Measurements from ENCODE around the gene CPNE4.

CPNE4 gene

GRCh38 chr3:131796558-131797198, 238.1 kb downstream of the CPNE4 start:
- DNase-seq (ENCODE audit: low read depth): no peak

DNA sequence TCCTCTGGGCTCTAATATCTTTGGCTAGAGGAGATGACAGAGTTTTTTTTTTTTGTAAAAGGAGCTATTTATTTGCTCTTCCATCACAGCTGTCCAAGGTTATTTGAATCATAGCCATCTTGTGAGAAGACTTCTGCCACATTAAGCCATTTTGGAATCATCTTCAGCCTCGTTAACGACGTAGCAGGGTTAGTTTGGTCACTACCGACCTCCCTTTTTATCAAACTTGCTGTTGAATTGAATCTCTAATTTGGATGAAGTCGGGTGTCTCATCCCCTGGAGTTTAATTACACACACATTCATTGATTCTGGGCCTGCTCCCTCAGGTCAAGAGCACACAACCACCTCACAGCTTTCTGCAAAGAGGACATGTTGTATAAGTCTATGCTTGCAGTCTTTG, 238.7 kb downstream of the CPNE4 start:
- DNase-seq (ENCODE audit: low read depth): no peak

DNA sequence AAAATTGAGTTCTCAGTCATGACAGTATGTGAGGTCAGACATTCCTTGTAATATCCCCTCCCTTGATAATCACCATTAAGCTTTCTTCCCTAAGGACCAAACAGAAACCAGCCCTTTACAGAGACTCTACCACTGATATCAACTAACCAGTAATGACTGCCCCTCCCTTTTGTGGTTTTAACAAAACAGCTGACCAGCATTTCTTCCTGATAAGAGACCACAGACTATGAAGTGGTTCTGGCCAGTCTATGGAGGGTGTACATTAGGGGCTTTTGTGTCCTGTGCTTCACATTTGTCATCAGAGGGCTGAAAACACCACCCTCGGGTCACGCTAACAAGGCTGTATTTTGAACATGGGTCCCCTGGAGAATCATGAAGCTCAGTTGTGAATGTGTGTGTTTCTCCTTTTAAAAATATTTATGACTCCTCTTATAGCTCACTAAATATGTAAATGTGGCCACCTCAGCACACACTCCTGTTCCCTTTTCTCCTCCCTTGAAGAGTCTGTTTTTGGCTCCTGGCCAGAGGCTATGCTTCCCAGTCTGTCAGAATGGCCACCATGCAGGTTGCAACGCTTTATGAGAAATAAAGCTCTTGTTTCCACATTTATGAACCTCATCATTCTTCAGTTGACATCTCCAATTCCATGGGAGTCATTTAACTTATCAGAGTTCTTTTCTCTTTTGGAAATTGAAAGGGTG, 239.3 kb downstream of the CPNE4 start:
- DNase-seq (ENCODE audit: low read depth): no peak

DNA sequence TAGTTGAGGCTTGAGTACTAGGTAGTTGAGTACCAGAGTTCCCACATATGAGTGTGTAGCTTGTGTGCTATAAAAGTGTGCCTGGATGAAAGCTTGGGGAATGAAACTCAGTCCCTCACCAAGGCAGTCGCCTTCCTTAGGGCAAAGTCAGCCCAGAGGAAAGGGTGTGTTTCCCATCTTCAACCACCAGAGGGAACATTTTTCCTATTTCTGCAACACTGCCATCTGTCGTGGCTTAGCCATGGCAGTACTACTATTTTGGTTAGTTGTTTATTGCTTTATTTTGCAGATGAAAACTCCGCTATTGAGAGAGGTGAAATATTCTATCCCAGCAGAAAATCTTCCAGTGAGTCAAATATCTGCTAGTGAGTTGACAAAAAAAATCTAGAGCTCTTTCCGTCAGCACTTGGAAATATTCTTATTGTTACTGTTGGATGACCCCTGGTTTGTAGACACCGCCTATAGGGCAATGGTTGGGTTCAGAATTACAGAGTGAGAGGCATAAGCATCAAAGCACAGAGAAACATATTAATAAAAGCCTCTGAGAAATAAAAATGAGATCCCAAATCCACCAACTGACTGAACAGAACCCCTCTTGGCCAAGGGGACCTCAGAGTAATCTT, 239.9 kb downstream of the CPNE4 start:
- no peak for DNase-seq (ENCODE audit: low read depth)

- no peak for DNase-seq (ENCODE audit: low read depth)
These were observed 240.9 kb downstream of the CPNE4 start for GRCh38 chr3:131793870-131794269.

- DNase-seq (ENCODE audit: low read depth): no peak
These were observed 245.6 kb downstream of the CPNE4 start for GRCh38 chr3:131789188-131789587.

GRCh38 chr3:131786386-131786785, 248.4 kb downstream of the CPNE4 start:
- no peak for DNase-seq (ENCODE audit: low read depth)

DNA sequence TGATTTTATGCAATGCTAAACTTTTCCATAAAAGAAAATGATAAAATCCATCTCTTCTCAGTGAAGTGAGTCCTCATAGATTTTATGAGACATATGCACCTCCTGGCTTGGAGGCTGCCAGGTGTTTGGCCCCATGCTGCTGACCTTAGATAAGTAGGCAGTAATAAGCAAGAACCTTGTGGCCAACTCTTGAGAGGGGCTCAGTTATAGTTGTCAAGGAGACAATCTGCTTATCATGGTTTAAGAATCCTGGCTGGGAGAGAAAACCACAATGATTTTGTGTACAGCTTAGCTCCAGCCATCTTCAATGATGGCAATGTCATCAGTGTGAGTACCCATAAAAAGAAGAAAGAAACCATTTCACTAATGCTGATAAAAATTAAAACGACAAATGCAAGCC, 252.1 kb downstream of the CPNE4 start:
- no peak for DNase-seq (ENCODE audit: low read depth)

- DNase-seq (ENCODE audit: low read depth): no peak
These were observed 256.3 kb downstream of the CPNE4 start for GRCh38 chr3:131778526-131778925.

DNA sequence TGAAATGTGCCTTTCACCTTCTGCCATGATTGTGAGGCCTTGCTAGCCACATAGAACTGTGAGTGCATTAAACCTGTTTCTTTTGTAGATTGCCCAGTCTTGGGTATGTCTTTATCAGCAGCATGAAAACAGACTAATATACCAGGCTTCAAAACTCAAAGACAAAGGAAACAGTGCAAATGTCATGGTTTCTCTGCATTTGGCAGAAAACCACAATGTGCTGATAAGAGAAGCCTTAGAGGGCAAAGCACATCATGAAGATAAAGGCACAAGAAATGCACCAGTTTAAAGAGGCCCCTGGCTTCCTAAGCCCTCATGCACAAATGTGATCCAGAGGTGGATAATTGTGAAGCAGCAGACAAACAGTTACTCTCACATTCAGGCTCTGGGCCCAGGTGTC, 259.2 kb downstream of the CPNE4 start:
- DNase-seq (ENCODE audit: low read depth): no peak

GRCh38 chr3:131772269-131773026, 262.4 kb downstream of the CPNE4 start:
- DNase-seq (ENCODE audit: low read depth): no peak

GRCh38 chr3:131762981-131763564, 271.7 kb downstream of the CPNE4 start:
- no peak for DNase-seq (ENCODE audit: low read depth)

DNA sequence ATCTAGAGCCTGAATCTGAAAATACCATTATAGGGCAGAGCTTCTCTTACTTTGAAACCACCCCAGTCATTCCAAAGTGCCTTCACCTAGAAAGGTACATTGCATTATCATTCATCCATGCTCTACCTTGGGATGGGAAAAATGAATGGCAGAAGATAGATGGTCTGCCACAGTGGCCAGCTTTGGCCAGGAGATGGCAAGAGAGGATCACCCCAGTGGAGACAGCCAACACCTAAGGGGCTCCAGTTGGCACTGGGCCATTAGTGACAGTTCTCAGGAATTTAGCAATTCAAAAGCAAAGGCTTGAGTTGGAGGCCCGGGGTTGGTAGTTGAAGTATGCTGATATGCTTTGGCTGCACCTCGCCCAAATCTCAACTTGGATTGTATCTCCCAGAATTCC, 278.4 kb downstream of the CPNE4 start:
- no peak for DNase-seq (ENCODE audit: low read depth)

DNA sequence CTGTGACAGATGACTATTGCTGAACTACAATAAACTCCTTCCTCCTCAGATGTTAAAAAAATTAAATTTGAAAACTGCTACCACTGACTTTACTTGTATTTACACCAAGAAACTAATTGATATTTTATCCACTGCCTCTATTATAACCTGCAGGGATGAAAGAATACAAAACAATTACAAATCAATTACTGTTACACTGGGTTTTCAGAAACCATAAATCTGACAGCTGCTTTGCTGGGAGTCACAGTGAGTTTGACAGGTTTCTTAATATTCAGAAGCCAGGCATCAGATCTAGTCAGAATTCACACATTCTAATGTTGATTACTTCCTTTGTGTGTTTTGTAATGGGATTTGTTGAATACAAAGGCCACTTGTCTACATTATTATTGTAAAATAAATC, 279.4 kb downstream of the CPNE4 start:
- no peak for DNase-seq (ENCODE audit: low read depth)

GRCh38 chr3:131750256-131750655, 284.6 kb downstream of the CPNE4 start:
- DNase-seq (ENCODE audit: low read depth): no peak

DNA sequence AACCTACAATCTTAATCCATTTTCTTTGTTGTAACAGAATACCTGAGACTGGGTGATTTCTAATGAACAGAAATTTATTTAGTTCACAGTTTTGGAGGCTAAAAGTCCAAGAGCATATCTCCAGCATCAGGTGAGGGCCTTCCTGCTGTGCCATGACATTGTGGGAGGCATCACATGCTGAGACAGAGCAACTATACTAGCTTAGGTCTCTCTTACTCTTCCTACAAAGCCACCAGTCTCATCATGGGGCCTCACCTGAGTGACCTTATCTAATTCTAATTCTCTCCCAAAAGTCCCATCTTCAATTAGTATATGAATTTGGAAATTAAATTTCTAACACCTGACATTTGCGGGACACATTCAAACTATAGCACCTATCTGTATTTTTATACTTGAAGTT, 285.0 kb downstream of the CPNE4 start:
- DNase-seq (ENCODE audit: low read depth): no peak

GRCh38 chr3:131747466-131747865, 287.3 kb downstream of the CPNE4 start:
- DNase-seq (ENCODE audit: low read depth): no peak

DNA sequence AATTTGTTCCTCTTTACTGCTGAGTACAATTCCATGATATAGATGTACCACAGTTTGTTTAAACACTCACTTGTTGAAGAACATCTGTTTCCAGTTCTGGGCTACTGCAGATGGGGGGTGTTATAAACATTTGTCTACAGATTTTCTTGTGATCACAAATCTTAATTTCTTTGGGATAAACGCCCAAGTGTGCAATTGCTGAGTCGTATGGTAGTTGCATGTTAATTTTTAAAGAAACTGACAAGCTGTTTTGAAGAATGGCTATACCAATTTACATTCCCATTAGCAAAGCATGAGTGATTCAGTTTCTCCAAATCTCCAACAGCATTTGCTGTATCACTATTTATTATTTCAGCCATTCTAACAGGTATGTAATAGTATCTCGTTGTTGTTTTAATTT, 290.0 kb downstream of the CPNE4 start:
- no peak for DNase-seq (ENCODE audit: low read depth)

DNA sequence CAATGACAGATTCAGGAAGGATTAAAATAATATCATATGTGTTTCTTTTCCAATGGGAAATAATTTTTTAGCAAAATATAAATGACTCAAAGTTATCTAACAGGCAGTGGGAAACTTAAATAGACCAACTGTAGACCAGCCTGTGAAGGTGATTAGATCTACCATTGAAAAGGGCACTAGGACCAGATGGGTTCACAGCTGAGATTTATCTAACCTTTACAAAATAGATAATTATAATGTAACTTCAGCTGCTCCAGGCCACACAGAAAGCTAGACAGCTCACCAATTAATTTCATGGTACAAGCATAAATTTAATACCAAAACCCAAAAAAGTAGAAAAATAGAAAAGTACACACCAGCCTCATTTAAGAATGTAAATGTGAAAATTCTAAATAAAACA, 291.7 kb downstream of the CPNE4 start:
- no peak for DNase-seq (ENCODE audit: low read depth)

- no peak for DNase-seq (ENCODE audit: low read depth)
These were observed 295.6 kb downstream of the CPNE4 start for GRCh38 chr3:131739211-131739610.

DNA sequence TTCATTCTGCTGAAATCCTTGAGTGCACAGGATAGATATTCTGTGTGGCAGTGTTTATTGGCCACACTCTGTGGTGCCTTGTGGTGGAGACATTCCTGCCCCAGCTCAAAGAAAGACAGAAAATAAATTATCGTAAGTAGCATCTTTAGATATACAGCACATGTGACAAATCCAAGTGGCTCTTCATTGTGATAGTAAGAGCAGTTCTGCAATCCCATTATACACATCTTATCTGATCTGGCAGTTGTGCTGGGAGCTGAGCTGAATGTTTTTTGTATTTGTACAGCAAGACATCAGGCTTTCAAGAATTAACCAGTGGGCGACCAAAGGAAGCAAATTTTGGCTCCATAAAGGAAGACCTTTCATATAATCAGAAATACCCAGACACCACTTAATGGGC, 296.7 kb downstream of the CPNE4 start:
- DNase-seq (ENCODE audit: low read depth): no peak

- no peak for DNase-seq (ENCODE audit: low read depth)
These were observed 299.3 kb downstream of the CPNE4 start for GRCh38 chr3:131735544-131735943.

Measured in activated T-cell treated with anti-CD3 and anti-CD28 coated beads for 1 hour (primary cell).